ENCODE results near the gene MFGE8. TPM values are rescaled to one million over a fixed set of nuclear protein-coding genes. Genes with fewer than 3 reads are reported as not detected.

The MFGE8 gene
- total and polyA plus RNA-seq, 9 of the 15 experiments (the other 6 are each of a cell fraction or from before 2014, with no cell fraction given), result 2.3 to 142 (median 62.3) TPM

GRCh38 chr15:88920186-88920891, 7.2 kb upstream of the MFGE8 start (continued):
- TF ChIP-seq, protein P1, sequence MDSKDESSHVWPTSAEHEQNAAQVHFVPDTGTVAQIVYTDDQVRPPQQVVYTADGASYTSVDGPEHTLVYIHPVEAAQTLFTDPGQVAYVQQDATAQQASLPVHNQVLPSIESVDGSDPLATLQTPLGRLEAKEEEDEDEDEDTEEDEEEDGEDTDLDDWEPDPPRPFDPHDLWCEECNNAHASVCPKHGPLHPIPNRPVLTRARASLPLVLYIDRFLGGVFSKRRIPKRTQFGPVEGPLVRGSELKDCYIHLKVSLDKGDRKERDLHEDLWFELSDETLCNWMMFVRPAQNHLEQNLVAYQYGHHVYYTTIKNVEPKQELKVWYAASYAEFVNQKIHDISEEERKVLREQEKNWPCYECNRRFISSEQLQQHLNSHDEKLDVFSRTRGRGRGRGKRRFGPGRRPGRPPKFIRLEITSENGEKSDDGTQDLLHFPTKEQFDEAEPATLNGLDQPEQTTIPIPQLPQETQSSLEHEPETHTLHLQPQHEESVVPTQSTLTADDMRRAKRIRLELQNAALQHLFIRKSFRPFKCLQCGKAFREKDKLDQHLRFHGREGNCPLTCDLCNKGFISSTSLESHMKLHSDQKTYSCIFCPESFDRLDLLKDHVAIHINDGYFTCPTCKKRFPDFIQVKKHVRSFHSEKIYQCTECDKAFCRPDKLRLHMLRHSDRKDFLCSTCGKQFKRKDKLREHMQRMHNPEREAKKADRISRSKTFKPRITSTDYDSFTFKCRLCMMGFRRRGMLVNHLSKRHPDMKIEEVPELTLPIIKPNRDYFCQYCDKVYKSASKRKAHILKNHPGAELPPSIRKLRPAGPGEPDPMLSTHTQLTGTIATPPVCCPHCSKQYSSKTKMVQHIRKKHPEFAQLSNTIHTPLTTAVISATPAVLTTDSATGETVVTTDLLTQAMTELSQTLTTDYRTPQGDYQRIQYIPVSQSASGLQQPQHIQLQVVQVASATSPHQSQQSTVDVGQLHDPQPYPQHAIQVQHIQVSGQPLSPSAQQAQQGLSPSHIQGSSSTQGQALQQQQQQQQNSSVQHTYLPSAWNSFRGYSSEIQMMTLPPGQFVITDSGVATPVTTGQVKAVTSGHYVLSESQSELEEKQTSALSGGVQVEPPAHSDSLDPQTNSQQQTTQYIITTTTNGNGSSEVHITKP (IDR thresholded peaks at IDR 0.05; ENCODE audit: partially characterized antibody), result no peak
- TF ChIP-seq EP300 (IDR thresholded peaks at IDR 0.05; ENCODE audit: low read length), result peak; percentile 47; the same call in 1 of the 2 replicates
- TF ChIP-seq SIN3B (IDR thresholded peaks at IDR 0.05; ENCODE audit: low read depth), result no peak
- TF ChIP-seq FOXK2 (conservative IDR thresholded peaks at IDR 0.05 in 1 of 2, IDR thresholded peaks at IDR 0.05 in 1 of 2; ENCODE audit: low read depth in 2 of 2), result no peak
- TF ChIP-seq SIN3A (IDR thresholded peaks at IDR 0.05; ENCODE audit: borderline replicate concordance in 2 of 2, control insufficient read depth in 1 of 2, low read depth in 2 of 2, low read length in 2 of 2), result no peak
- TF ChIP-seq ZKSCAN1 (IDR thresholded peaks at IDR 0.05; ENCODE audit: low read depth, low read length), result no peak
- TF ChIP-seq DACH1 (IDR thresholded peaks at IDR 0.05; ENCODE audit: partially characterized antibody), result peak; percentile 85
- TF ChIP-seq PURB (CRISPR knock-in tag; IDR thresholded peaks at IDR 0.05; ENCODE audit: low read depth), result no peak
- TF ChIP-seq NCOA4 (IDR thresholded peaks at IDR 0.05; ENCODE audit: partially characterized antibody), result no peak
- no peak for TF ChIP-seq TAL1 (IDR thresholded peaks at IDR 0.05)
- no peak for TF ChIP-seq MEF2A (IDR thresholded peaks at IDR 0.05; ENCODE audit: control insufficient read depth, low read depth, low read length)
- no peak for TF ChIP-seq ZNF785 (CRISPR knock-in tag; IDR thresholded peaks at IDR 0.05)
- peak; percentile 56; the same call in 1 of the 2 replicates for TF ChIP-seq JUN (IDR thresholded peaks at IDR 0.05; ENCODE audit: borderline replicate concordance, low read depth, low read length)
- TF ChIP-seq JUN (CRISPR knock-in tag; IDR thresholded peaks at IDR 0.05; ENCODE audit: borderline replicate concordance), result no peak
- TF ChIP-seq, protein P2, sequence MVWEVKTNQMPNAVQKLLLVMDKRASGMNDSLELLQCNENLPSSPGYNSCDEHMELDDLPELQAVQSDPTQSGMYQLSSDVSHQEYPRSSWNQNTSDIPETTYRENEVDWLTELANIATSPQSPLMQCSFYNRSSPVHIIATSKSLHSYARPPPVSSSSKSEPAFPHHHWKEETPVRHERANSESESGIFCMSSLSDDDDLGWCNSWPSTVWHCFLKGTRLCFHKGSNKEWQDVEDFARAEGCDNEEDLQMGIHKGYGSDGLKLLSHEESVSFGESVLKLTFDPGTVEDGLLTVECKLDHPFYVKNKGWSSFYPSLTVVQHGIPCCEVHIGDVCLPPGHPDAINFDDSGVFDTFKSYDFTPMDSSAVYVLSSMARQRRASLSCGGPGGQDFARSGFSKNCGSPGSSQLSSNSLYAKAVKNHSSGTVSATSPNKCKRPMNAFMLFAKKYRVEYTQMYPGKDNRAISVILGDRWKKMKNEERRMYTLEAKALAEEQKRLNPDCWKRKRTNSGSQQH (CRISPR knock-in tag; IDR thresholded peaks at IDR 0.05), result peak; percentile 41; the same call in 1 of the 2 replicates
- TF ChIP-seq SOX6 (IDR thresholded peaks at IDR 0.05), result no peak; the same call in 1 of the 2 replicates
- TF ChIP-seq RB1 (IDR thresholded peaks at IDR 0.05; ENCODE audit: low read depth), result no peak
- TF ChIP-seq, protein P3, sequence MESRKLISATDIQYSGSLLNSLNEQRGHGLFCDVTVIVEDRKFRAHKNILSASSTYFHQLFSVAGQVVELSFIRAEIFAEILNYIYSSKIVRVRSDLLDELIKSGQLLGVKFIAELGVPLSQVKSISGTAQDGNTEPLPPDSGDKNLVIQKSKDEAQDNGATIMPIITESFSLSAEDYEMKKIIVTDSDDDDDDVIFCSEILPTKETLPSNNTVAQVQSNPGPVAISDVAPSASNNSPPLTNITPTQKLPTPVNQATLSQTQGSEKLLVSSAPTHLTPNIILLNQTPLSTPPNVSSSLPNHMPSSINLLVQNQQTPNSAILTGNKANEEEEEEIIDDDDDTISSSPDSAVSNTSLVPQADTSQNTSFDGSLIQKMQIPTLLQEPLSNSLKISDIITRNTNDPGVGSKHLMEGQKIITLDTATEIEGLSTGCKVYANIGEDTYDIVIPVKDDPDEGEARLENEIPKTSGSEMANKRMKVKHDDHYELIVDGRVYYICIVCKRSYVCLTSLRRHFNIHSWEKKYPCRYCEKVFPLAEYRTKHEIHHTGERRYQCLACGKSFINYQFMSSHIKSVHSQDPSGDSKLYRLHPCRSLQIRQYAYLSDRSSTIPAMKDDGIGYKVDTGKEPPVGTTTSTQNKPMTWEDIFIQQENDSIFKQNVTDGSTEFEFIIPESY (CRISPR knock-in tag; IDR thresholded peaks at IDR 0.05), result no peak
- peak; percentile 94 for TF ChIP-seq HDAC8 (tag; IDR thresholded peaks at IDR 0.05)

Measured in K562 (cell line).